NCI-H2227 (cell line): Measurements from ENCODE around the gene DNAJC8.

Experiments used
- DNase-seq: peaks from one replicate; lab custom pipeline; 2025; ENCODE audit not compliant: unreplicated experiment; lab: John Stamatoyannopoulos, UW

The DNAJC8 gene

DNA sequence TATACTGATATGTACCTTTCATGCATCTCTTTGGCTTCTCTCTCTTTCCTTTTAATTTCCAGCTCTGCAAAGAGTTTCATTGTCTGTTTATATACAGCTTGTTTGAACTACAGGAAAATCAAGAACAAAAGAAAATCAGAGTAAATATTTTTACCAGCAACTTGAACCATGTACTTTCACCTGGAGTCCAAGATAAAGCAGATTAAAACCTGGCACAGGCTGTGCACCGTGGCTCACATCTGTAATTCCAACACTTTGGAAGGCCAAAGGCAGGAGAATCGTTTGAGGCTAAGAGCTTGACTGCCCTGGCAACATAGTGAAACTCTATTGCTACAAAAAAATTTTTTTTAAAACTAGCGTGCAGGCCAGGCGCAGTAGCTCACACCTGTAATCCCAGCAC is 27.6 kb downstream of the DNAJC8 start:
- no peak for DNase-seq

DNA sequence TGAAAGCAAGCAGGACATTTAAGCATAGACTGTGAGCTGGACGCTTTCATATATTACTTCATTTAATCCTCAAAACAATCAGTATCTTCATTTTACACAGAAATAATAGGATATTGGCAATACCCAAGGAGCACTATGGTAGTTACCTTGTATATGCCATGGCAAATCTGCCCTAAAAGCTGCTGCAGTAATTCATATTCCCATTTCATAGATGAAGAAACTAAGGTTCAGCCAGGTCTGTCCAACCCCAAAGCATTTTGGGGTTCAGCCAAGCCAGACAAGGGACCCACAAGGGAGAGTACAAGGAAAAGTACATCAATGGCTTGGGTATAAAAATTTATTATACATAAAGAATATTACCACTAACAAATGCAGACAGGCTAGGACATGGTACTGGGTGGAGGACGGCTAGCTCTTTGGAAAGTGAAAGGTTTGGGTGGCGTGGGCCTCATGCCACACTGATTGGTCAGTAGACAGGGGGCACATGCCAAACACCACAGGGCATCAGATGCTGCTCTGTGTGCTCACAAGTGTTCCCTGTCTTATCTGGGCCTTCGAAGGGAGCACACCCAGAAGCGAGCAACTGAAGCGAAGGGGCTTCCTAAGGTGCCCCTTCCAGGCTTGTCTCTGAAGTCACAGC is 32.5 kb downstream of the DNAJC8 start:
- DNase-seq = no peak

DNA sequence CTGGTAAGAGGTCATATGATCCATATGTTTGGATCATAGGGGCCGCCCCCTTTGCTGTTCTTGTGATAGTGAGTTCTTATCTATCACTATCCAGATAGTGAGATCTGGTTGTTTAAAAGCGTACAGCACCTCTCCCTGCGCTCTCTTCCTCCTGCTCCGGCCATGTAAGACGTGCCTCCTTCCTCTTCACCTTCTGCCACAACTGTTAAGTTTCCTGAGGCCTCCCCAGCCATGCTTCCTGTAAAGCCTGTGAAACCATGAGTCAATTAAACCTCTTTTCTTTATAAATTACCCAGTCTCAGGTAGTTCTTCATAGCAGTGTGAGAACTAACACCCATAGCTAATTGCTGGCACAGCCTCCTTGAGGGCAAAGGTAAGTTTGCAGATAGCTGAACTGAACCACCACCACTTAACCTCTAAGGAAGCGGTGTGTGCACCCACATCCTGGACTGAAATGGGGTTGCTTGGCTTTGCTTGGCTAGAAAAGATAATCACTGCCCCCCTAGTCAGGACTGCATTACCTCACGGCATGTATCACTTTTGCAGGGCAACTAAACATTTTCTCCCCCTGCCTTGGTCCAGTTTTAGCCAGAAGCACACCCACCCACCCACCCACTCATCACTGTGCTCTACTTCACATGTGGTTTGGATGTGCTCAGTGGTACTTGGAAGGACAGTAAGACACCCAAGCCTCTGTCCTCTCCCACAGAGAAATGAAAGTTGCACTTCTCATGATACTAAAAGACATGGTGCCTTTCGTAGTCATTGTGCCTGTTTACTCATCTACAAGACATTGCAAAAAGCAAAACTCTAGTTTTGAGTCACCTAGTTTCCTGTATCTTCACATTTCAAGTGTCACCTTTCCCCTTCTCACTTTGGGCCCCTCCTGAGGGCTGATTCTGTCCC is 33.2 kb downstream of the DNAJC8 start:
- no peak for DNase-seq

DNA sequence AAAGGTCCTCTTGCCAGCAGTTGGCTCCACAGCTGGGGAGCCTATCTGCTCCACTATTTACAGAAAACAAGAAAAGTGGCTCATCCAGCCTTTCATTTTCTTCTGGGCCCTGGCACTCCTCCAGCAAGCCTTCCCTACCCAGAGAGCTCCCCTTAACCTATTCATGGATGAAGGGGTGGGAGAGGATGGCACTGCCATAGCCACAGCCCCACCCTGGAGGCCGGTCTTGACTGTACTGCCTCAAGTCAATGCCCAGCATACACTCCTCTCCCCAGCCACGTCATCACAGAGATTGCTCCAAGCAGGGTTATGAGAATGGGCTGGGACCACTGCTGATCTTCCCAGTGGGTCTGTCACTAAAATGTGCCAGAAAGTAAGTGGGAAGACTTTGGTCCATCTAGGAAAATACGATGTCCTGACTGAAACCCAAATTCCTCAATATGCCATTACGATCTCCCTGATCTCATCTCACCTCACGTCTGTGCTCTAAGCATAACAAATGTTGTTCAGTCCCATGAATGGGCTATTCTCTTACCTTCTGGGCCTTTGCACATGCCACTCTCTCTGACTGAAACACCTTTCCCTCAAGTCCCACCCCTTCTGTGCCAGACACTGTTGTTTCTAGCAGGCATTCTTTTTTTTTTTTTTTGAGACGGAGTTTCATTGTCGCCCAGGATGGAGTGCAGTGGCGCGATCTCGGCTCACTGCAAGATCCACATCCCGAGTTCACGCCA is 35.0 kb downstream of the DNAJC8 start:
- DNase-seq = no peak

DNA sequence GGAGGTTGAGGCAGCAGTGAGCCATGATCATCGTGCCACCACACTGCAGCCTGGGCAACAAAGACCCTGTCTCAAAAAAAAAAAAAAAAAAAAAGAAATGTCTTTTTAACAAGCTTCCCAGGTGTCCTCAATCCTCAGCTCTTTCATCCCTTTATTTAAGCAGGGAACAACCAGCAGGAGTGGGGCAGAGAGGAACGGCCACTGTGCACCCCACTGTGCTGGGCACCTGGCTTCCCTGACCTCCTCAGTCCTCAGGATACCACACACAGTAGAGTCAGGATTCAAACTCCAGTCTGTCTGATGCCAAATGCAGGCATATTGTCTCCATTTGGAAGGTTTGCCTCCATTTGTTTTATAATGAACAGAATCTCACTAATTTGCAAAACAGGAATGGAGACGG is 36.5 kb downstream of the DNAJC8 start:
- DNase-seq = no peak

DNA sequence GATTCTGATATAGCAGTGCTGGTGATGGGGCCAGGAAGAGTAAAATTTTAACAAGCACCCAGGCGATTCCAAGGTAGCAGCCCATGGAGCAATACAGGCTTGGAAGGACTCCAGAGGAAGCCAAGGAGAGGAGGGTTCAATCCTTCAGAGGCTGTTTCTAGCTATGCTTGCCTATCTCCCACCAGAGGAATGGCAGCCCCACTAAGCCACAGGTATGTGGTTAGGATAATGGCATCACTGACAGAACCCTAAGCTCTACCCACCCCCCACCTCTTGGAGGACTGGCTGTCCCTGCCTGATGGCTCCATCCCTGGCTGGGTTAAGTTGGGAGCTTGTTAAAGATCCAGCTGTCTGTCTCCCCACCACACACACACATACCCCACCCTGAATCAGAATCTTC is 37.0 kb downstream of the DNAJC8 start:
- no peak for DNase-seq

DNA sequence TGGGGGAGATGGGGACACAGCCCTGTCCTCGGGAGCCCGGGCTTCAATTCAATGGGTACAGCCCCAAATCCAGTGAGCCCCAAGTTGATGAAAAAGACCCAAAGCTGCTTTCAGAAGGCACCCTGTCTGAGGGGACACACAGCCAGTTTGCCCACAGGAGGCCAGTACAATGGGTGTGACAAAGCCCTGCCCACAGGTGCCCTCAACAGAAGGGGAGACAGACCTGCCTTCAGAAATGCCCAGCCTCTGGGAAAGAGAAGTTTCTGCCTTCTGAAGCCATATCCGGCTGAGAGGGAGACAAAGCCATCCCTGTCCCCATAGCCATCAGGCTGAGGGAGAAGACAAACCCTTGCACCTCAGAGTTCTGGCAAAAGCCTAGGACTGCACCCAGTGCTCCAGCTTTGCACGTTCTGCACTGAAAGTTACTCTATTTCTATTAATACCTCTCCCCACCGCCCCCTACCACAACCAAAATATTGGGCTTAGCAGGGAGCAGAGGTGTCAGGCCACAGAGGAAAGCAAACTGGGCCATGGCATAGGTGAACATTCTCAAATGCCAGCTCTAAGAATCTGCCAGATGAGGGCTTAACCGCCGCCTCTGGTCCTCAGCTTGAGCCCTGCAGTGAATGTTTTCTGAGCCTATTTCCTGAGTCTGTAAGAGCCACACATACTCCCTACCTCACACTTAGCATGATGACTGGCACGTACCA is 38.3 kb downstream of the DNAJC8 start:
- DNase-seq = no peak

DNA sequence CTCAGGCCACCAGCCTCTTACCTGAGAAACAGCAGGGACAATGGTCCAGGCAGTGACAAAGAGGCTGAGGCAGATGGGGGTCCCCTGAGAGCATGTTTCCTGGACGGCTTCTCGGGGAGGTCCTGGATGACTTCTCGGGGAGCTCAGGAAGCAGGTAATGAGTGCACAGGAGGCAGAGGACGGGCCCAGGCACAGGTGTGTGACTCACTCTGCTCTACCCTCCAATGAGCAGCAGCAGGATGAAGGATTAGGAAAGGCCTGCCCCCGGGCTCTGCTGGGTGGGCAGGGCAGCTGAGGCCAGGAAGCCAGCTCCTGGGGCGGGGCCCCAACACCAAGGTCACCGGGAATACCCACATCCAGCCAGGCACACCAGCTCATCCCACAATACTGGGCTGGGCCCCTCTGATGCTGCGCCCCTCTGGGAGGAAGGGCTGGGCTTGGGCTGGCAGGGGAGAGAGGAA is 39.1 kb downstream of the DNAJC8 start:
- no peak for DNase-seq

DNA sequence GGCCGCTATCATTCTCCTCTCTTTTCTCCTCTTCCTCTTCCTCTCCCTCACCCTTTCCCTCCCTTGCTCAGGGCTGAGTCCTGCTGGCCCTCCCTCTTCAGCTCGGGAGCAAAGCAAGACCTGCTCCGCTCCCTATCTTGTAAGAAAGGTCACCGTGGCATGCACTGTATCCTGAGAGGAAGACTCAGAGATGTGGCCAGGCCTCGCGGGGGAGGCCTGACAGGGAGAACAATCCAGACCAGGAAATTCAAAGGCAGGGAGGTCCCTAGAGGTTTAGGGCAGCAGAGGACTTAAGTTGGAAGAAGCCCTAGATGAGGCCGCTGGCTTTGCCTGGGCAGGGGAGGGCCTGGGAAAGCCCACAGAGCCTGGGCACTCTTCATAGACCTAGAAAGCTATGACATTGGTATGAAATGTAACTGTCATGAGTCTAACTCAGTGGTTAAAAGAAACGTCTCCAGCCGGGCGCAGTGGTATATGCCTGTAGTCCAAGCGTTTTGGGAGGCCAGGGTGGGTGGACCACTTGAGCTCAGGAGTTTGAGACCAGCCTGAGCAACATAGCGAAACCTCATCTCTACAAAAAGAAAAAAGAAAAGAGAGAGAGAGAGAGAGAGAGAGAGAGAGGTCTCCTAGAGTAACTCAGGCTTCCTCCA is 41.7 kb downstream of the DNAJC8 start:
- DNase-seq = no peak

DNA sequence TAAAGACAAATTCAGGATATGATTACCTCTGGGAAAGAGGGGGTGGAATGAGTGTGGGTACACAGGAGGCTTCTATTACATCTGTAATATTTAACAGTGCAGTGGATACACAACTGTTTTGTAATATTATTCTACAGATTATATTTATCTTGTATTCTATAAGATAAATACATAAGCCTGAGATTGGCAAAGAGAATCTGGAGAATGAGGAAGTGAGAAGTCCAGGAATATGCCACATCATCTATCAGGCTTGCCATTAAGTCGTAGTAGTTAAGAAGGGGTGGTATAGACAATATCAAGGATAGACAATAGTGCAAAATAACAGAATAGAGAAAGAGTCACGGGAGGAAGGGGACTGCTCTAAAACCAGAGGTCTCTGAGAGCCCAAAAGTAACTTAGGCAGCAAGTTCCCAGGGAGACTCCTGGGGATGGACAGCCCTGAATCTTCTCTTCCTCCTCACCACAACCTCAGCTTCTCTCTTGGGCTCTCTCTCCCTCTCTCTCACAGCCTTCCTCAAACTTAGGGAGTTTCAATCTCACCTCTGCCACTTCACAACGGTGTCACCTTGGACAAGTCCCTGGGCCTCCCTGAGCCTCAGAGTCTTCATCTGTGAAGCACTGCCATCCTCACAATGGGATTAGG is 42.4 kb downstream of the DNAJC8 start:
- no peak for DNase-seq

DNA sequence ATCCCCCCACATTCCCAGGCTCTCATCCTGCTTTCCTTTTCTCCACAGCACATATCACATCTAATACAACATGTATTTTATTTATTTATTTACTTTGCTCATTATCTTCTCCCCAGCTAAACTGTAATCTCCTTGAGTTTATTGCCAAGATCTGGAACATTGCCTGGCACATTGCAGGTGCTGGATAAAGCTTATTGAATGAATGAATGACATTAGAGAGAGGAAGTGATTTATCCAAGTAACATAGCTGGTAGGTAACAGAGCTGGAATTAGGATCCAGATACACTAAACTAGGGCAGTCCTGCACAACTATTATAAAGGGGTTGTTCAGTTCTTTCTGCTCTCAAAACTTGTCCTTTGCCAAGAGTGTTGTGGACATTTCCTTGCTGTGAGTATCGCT is 47.8 kb downstream of the DNAJC8 start:
- no peak for DNase-seq

DNA sequence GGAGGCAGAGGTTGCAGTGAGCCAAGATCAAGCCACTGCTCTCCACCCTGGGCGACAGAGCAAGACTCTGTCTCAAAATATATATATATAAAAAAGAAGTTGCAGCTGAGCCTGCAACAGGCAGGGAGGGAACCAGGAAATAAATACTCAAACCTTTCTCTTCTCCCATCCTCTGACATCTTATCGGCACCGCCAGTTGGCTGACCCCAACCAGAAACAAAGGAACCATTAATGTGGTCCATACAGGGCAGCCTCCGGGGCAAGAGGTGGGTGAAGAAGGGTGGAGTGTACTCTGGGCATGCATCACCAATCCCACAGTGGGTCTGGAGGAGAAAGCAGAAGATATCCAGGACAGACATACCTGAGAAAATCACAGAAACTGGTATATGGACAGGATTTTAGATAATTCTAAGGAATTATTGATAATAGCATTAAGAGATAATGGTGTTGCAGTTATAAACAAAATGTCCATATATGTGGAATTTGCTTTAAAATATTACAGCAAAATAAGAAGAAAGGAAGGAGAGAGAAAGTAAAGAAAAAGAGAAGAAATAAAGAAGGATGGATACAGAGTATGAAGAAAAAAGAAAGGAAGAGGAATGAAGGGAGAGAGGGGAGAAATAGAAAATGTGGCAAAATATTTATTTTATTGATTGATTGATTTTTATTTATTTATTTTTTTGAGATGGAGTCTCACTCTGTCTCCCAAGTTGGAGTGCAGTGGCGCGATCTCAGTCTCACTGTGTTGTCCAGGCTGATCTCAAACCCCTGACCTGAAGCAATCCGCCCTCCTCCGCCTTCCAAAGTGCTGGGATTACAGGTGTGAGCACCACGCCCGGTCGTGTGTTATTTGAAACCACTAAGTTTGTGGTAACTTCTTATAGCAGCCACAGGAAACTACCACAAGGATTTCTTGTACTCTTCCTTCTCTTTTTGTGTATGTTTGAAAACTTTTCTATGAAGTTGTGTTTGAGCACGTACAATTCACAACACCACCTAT is 52.2 kb downstream of the DNAJC8 start:
- no peak for DNase-seq

DNA sequence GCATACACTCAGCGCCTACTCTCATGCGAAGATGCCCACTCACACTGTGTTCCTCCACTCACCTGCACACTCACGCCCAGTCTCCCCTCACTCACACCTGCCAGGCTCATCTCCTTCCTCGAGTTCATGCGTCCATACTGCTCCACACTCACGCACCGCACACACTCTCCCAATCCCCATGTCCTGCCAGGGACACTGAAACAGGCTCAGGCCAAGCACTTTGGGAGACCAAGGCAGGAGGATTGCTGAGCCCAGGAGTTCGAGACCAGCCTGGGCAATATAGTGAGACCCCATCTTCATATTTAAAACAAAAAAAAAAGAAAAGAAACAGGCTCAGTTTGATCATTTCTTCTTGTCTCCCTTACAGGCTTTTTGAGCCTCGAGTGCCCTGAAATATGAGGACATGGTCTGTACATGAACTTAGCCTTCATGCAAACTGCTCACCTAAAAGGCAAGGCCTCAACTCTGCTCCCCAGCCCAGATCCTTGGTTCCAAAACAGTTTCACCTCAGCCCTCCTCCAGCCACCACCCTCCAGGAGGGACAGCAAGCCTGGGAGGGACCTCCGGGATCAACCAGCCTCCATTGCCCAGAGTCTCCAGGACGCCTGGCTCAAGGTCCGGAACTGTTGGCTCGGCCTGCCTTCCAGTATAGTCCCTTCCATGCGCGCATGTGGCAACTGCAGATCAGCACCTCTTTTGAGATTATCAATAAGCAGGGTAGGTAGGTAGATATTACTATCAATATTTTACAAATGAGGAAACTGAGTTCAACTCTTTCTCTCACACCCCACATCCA is 53.9 kb downstream of the DNAJC8 start:
- no peak for DNase-seq

DNA sequence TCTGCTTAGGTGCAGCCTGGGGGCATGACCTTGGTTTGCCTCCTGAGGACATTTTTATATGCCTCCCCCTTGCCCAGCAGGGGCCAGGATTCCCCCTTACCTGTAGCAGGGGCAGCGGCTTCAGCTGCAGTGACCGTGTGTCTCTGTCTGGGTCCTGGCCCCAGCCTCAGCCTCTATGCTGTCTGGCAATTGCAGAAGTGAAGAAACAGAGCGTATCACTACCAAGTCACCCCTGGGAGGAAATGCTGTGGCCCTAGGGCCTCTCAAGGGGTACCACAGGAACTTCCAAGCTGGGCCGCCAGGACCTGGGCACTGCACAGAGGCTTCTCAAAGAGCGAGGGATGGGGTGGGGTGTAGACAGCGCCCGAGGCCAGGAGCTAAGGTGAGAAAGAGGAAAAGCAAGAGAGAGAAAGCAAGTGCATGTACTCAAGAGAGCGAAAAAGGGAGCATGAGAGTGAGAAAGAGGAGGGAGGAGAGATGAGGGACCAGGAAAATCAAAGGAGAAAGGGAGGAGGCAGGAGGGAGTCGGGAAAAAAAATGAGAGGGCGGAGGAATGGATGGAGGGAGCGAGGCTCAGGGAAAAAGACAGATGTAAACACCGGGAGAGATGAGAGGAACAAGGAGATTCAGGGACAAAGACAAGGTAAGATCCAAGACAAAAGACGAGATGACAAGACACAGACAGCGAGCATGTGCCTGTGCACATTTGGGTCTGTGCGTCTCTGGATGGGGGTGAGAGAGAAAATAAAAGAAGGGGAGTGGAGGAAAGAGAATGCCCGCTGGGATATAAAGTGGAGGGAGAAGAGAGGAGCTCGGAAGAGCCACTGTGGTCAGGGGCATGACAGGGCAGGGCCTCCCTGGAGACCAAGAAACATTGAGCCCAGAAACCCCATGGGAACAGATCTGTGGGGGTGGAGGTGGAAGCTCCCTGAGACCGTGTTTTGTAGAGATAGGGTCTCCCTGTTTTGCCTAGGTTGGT is 56.0 kb downstream of the DNAJC8 start, which contains the start of gene PTAFR:
TSS of gene PTAFR (minus strand) at position 199 of the 979 bp plus-strand sequence. CDS start 25,669 bp downstream, outside the sequence.
- peak; percentile 13 for DNase-seq

DNA sequence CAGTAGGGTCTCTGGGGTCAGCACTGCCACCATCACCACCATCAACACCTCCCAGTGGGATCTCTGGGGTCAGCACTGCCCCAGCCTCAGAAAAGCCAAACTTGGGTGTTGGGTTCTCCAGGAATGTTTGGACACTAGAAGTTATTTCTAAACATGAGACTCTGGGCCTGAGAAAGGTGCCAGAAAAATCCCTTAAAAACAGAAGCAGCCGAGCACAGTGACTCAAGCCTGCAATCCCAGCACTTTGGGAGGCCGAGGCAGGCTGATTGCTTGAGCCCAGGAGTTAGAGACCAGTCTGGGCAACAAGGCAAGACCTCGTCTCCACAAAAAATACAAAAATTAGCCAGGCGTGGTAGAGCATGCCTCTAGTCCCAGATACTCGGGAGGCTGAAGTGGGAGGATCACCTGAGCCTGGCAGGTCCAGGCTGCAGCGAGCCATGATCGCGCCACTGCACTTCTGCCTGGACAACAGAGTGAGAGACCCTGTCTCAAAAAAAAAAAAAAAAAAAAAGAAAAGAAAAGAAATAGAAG is 56.8 kb downstream of the DNAJC8 start:
- no peak for DNase-seq

DNA sequence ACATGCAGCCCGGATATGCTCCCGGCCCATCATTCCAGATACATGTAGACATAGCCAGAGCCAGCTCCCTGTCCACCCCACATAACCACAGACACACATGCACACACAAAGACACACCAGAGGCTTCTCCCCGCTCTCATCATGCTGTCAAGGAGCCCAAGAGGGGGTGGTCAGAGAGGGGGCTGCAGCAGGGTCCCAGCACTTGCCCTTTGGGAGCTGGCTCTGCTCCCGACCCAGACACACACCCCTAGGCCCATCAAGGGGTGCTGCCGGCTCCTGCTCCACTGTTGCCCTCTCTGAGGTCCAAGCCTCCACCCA is 58.9 kb downstream of the DNAJC8 start:
- DNase-seq = no peak
